Activated CD4-positive, alpha-beta T cell treated with anti-CD3 and anti-CD28 coated beads, Interleukin-10, Interleukin-2, amounts not matched to agents 100 ng/mL and 50 ng/mL, durations not matched to agents 16 hours and 8 hours (primary cell): ENCODE data around the gene PRCP.
"Not testable (repeated sequence)": the region's sequence is repeated elsewhere in the genome, so short reads cannot be mapped to it uniquely, and the experiment has no call there.

Experiments
- DNase-seq: peaks from one replicate; pipeline ENCODE4 v3.0.0-alpha.2; 2020

The PRCP gene

DNA sequence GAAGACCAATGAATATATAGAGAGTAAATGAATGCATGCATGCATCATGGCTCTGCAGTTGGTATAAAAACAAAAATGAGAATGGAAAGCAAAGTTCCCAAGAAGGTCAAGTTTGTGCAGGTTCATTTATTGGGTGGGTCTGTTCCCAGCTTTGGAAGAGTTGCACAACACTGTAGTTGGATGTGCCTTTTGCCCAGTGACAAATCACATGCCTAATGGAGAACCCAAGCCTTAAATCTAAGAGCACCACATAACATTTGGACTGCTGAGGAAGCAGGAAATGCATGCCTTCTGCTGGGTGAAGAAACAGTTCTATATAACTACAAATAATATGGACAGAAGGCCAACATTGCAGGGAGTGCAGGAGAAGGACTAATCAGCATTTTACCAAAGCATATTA lies 30.6 kb downstream of the PRCP start:
- no peak for DNase-seq

DNA sequence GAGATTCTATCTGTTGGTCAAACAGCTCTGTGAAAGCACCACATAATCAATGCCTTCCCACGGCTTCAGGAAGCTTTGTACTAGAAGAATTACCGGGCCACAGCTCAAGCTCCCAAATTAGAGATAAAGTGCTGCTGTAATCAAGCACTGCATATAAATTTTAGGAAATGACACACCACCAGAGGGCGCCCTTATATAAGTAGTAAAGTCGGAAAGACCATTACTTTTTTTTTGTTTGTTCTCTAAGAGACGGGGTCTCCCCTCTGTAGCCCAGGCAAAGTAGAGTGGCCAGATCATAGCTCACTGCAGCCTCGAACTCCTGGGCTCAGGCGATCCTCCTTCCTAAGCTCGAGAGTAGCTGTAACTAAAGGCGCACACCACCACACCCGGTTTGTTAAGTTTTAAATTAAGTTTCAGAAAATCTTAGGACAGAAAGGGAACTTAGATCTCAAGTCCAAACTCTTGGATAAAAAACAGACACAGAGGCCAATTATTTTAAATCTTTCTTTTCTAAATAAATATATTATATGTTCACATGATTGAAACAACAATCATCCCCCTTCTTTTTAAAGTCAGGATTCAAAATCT lies 32.6 kb downstream of the PRCP start:
- peak; percentile 78 for DNase-seq

DNA sequence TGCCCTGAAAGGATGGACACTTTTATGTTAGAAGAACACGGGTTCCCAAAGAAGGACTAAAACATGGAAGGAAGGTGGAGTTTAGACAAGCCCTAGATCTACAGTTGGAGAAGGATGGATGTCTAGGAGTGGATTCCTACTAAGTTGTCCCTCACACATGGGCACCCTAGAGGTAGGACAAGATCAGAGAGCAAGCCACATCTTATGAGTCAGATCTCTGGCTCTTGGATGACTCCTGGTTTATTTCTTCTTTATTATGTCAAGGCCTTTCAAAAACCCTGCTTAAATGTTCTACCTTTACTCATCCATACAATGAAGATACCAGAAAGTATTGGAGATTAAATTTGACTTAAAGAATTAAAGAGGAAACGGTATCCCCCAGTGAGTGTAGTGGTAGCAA lies 34.4 kb downstream of the PRCP start:
- no peak for DNase-seq

DNA sequence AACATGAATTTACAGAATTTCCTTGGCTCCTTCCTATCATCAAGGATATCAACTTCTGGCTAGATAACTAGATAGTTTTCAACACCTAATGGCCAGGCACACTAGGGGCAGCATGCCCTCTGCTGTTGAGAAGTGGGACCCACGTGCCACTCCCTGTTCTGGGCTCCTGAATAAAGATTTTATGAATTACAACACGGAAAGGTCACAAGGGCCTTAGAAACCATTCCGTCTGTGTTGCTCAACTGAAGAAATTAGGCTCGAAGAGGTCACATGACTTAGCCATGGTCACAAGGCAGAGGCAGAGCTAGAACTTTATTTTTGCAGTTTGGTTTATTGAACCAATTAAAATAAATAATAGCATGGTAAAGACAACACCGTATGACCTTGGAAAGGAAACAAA lies 36.0 kb downstream of the PRCP start:
- peak; percentile 13 for DNase-seq

DNA sequence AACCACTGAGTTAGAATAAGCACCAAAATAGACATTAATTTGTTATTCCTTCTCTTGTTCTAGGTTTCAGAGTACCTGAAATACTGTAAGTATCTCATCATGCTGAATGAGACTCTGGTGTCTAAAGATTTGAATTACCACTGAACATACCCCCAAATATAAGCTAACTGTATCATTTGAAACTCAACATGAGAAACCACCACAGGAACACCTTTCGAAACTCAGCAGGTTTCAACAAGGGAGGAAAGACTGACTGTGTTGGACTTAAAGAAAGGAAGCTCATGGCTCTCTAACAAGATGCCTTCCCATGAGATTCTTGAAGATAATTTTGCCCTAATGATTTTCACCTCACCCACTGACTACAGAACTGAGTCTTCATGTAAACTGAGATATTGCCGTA lies 37.0 kb downstream of the PRCP start:
- no peak for DNase-seq

DNA sequence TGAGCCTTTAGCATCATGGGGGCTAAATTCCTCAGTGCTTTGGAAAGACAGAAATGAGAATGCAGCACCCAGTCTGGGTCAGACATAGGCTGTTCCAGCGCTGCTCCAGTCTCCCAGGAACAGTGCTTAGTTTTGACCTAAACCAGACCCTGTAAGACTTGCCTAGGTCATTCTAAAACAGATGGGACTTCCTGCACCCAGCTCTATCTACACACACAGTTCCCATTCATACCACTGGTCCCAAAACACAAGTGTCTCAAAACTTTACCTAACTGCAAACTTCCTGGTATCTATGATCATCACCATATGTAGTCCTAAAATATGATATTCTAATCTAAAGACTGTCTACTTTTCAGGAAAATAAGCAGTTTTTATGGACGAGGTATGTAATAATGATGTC lies 37.9 kb downstream of the PRCP start:
- no peak for DNase-seq

DNA sequence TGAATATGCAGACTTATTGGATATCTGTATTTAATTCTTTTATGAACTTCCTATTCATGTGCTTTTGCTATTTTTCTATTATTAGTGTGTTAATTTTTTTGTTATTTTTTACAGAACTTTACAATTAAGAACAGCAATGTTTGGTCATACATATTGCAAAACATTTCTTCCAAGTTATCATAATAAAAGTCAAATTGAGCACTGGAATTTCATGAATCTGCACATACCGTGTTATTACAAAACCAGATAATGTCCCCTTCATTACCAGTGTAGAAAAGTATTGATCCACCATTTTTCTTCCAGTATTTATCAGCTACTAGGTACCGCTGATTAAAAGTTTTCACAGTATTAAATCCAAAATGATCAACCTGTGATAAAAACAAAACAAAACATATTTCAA lies 40.5 kb downstream of the PRCP start:
- DNase-seq, result no peak

DNA sequence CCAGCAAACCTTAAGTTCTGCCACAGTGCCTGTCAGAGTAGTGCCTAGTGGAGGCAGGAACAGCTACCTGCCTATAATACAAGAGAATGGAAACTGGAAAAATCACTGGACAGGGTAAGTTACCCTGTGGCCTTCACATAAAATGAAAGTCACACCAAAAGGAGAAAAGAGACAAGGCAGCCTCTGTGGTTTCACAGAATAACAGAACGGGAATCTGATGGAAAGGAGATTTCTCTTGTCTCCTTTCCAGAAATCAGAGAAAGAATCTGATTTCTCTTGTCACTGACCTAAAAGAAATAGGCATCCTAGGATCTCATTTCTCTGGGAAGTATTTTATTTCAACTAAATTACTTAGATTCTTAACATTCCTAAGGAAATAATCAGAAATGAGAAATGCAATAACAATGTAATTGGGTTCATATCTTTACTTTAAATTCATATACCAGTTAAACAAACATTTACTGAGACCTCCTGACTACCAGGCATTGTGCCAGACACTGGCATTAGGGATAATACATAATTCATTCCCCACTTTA lies 41.6 kb downstream of the PRCP start:
- DNase-seq, result no peak

DNA sequence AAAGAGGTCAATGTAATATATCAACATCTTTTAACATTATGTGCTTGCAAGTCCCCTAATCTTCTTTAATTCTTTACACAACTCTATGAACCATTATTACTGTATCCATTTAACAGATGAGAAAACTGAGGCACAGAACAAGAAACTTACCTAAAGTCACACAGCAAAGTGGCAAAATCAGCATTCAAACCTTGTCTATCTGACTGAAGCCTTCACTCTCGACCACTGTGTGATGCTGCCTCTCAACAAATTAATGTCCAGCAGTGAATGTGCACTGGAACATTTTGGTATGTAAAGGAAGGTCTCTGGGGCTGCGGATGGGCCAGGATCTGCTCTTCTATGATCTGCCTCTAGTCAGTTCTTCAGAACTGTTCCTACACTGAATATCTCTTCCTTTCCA lies 42.1 kb downstream of the PRCP start:
- DNase-seq, result no peak

DNA sequence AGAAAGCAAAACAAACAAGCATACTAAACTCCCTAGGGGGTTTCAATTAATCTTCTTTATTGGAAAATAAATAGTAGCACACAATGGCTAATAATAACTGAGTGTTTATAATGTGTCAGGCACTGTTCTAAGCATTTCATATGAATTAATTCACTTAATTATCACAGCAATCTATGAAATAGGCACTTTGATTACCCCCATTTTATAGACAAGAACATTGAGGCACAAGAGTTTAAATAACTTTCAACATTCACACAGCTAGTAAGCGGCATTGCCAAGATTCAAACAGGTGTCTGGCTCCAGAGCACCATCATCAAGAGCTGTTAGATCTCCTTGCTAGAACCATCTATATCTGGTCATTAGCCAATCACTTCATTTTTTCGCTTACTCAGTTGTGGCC lies 43.1 kb downstream of the PRCP start:
- no peak for DNase-seq

DNA sequence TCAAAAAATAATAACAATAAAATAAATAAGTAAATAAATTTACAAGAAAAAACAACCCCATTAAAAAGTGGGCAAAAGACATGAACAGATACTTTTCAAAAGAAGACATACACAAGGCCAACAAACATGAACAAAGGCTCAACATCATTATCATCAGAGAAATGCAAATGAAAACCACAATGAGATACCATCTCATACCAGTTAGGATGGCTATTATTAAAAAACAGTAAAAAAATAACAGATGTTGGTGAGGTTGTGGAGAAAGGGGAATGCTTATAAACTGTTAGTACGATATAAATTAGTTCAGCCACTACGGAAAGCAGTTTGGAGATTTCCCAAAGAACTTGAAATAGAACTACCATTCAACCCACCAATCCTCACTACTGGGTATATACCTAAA lies 44.6 kb downstream of the PRCP start:
- DNase-seq, result no peak

DNA sequence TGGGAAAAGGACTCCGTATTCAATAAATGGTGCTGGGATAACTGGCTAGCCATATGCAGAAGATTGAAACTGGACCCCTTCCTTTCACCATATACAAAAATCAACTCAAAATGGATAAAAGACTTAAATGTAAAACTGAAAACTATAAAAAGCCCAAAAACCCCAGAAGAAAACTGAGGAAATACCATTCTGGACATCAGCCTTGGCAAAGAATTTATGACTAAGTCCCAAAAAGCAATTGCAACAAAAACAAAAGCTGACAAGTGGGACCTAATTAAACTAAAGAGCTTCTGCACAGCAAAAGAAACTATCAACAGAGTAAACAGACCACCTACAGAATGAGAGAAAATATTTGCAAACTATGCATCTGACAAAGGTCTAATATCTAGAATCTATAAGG lies 45.3 kb downstream of the PRCP start:
- DNase-seq, result not testable (repeated sequence)

DNA sequence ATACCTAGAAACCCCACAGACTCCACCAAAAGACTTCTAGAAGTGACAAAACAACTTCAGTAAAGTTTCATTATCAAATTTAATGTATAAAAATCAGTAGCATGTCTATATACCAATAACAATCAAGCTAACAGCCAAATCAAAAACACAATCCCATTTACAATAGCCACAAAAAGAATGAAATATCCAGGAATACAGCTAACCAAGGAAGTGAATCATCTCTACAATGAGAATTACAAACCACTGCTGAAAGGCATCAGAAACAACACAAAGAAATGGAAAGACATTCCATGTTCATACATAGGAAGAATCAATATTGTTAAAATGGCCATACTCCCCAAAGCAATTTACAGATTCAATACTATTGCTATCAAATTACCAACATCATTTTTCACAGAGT lies 46.0 kb downstream of the PRCP start:
- DNase-seq, result no peak

DNA sequence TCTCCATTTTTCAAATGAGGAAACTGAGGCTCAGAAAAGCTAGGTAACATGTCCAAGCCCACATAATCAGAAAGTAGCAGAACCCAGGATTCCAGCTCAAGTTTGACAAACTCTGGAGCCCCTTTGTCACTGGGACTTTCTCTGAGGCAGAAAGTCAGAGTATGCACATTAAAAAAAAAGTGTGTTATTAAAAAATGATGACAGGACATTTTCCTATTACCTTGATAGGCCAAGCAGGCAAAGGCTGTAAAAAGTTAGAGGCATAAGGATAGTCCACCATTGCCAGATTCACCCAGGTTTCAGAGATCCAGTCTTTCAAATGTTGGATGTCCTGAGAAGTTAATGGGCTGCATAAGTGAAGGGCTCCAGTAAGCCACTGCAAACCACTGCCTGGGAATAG lies 51.4 kb downstream of the PRCP start:
- no peak for DNase-seq

DNA sequence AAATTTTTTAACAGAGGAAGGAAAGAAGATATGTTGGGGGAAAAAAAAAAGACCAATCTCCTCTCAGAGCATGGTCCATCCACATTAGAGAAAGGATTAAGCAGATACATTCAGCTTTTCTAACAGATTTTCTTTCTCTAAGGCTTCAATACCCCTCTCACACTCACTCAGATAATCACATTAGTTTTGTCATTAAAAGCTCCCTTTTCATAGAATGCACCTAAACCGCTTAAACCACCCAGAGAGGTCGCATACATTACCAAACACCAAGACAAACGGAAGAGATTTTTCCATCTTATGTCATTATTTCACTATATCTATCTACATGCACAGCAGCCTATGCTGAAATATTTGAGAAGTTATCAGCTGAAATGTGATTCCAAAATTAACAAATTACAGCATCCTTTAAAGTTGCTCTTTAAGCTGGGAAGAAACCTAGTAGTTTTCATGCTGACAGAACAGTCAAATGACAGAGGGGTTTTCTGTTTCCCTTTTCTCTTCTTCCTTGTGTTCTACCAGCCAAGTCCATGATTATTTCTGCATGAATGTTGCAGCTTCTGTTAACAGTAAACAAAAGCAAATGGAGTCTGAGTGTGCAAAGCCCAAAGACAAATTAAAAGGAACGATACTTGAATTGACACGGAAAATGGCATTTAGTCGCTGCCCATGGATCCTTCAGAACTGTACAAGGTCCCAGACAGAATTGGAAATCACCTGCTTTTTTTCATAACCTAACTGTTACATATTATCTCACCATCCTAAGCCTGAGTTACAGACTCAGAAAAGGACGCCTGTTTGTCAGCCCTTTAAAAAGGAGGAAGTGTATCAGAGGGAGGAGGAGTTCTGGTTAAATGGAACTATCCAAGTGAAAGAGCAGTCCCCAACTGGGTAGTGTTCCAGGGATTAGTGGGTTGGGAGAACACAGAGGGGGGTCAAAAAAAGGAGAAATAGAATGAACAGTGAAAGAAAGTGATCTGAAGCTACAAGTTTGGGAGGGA lies 54.6 kb downstream of the PRCP start:
- DNase-seq, result no peak

DNA sequence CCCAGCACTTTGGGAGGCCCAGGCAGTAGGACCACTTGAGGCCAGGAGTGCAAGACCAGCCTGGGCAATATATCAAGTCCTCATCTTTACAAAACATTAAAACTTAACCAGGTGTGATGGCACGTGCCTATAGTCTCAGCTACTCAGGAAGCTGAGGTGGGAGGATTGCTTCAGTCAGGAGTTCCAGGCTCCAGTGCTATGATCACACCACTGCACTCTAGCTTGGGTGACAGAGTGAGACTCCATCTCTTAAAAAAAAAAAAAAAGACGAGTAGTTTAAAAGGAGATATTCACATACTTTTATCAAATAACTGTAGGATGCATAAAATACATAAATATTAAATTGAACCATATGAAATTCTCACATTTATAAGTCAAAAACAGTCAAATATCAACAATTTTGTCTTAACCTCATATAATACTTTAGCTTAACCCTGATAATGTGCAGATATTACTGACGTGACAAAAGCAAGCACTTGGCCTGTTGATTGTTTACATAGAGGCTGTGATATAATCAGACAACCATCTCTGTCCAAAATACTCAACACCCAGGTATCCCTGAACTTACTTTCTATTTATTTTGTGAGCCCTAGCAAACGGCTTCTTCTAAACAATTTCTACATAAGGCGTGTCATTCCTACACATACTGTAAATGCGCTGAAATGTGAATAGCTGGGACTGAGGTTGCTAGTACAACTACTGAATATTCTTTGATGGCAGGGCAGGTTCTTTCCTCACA lies 57.0 kb downstream of the PRCP start:
- DNase-seq, result no peak

DNA sequence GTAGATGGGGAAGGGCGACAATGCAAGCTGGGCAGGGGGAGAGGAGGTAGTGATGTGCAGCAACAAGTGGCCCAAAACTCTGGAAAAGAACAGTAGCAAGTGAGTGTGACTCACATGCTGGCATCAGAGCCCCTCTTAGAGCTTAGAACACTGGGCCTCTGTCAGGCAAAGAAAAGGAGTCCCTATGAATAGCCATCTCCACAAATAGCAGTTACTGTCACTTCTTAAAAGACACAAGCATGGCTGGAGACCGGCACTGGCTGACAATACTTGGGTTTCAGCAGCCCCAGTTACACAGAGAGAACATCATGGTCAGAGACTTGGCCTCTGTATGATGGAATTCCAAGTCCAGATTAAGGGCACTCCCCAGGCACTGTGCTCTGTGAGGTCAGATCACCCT lies 58.2 kb downstream of the PRCP start:
- no peak for DNase-seq

DNA sequence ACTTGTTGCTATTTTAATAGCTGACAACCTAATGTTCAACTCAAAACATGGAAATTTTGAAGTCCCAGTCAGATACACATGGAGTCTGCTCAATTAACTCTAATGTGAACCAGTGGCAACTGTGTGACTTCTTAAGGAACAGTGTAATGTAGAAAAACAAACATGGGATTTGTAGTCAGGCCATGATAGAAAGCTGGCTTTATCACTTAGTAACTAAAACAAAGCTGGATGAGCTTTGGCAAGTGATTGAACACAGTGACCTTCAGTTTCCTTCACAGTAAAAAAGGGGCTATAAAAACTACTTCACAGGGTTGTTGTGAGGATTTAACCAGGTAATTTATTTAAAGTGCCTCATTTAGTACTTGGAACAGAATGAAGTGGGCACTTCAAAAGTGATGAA lies 62.6 kb downstream of the PRCP start:
- no peak for DNase-seq

DNA sequence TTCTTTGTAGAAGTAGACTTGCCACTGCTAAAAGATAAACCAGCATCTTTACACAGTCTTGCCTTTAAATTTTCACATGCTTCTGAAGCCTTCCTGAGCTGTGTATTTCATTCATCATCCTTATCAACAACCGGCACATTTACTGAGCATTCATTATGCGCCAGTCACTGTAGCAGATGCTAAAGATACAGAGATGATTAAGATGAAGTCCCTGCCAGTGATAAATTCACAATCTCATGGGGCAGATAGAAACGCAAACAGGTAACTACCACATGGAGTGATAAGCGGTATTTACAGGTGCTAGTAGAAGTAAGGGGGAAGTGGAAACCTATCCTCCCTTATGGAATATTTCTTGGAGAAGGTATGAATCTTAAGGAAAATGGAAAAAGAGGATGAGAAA lies 67.2 kb downstream of the PRCP start:
- no peak for DNase-seq

DNA sequence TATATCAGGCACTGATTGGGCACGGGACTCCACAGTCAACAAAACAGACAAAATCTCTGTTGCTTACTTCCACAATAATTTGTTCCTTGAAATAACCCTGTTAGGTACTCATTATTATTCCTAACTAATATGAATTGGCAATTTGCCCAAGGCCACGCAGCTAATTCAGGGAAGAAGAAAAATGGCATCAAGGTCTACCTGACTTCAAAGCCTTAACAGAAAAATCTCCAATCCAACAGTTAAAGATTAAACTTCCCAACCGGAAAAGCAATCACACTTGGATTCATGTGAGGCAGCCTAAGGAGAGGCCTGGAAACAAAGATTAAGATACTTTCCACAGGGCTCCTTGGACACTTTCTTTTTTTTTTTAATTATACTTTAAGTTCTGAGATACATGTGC lies 68.9 kb downstream of the PRCP start:
- no peak for DNase-seq

DNA sequence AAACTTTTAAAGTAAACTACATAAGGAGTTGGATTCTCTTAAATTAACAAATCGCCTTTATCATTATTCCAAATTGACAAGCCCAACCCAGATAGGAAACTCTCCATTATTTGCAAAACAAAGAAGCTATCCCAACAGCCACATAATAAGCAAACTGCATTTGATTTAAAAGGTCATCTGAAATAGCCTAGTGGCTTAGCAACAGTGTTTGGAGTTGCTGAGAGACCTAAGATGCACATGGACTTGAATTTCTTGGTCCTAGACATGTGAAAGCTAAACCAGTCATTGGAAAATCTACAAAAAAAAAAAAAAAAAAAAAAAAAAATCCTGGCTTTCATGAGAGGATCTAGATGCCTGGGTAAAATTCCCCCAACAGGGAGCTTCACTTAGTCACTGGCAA lies 69.5 kb downstream of the PRCP start:
- no peak for DNase-seq

DNA sequence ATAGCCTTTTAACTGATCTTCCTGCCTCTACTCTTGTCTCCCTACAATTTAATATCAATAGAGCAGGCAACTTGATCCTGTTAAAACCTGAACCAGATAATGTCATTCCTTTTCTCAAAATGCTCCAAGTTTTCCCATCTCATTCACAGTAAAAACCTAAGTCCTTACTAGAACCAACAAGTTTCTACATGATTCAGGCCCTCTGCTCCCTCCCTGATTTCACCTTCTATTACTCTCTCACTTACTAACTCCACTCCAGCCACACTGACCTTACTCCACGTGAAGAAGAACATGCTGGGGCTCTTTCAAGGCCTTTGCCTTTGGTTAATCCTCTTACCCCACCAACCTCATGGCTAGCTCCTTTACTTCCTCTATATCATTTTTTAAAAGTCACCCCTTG lies 71.1 kb downstream of the PRCP start:
- DNase-seq, result no peak

DNA sequence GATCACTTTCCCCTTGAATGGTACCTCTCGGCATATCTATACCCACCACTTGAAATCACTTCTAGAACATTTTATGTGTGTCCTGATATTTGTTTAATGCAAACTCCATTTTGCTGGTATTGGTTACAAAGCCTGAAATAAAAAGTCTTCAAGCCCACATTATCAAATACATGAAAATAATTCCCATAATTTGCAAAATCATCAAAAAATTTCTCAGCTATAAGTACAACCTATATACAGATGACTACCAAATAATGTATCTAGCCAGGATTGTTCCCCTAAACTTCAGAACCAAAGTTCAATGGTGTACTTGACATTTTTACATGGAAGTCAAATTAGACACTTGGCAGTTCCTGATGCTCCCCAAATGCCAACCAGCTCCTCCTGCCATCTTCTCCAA lies 71.8 kb downstream of the PRCP start:
- no peak for DNase-seq

DNA sequence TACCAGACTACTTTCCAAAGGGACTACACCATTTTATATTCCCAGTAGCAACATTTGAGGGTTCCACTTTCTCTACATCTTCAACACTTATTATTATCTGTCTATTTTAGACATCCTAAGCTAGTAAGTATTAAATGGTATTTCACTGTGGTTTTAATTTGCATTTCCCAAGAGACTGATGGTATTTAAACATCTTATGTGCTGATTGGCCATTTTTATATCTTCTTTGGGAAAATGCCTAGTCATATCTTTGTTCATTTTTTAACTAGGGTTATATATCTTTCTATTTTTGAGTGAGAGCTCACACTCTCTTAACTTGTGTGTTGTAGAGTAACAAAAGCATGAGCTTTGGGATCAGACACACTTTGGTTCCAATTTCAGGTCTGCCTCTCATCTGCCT lies 73.7 kb downstream of the PRCP start:
- no peak for DNase-seq
